HG03039 (cell line): ENCODE data around the gene AUH.
"Not testable (repeated sequence)": the region's sequence is repeated elsewhere in the genome, so short reads cannot be mapped to it uniquely, and the experiment has no call there.

Experiments
- ATAC-seq: cut with Tn5 transposase; IDR thresholded peaks from one replicate; pipeline ENCODE4 v1.9.1; 2021; ENCODE audit warnings: mild to moderate bottlenecking, moderate library complexity; ENCODE audit not compliant: unreplicated experiment

Gene AUH

GRCh38 chr9:91211919-91212318 is 149.8 kb downstream of the AUH start:
- ATAC-seq, result no peak

DNA sequence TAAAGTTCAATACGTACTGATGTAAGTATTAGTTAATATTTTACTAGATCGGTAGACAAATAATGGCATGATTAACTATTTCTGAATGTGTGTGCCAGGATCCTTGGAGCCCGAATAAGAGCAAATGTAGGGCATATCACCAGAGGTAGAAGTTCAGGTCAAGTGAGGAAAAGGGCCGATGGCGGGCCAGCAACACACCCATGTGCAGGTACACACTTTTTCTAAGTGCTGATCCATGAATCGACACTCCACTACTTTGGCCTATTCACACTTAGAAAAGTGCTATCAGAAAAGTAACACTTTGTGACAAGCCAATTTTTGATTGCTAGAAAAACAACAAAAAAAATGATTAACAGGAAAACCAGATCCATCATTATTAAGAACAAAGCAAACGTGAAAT is 150.3 kb downstream of the AUH start:
- no peak for ATAC-seq

- ATAC-seq, result no peak
Measured at GRCh38 chr9:91210318-91210717, 151.4 kb downstream of the AUH start.

DNA sequence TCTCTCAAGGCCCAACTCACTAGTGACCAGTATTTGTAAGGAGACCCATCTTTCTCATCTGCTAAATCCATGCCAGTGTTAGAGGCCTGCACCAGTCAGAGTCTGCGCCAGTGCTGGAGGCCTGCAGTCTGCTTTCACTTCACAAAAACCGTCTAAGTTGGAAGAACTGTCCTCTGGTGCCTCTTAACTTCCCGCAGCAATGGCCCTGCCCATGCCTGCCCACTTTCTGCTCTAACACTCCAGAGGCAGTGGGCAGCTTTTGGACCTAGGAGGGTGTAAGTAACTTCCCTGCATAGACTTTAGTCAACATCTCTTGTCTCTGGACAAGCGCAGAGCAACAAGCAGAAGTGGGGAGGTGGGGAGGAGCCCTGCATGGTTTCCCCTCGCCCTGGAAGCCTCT is 152.9 kb downstream of the AUH start:
- no peak for ATAC-seq

DNA sequence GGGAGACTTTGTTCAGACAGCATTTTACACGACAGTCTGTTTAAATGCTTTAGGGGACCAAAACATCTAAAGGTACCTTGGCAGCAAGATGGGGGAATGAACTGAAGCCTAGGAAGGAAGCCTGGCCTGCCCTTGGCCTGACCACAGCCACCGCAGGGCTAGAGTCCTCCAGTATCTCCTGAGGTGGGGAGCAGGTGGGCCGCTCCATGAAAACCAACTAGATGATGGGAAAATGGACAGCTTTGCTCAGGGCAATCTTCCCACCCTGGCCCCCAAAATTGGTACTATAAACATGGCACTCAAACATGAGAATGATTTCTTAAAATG is 153.3 kb downstream of the AUH start:
- ATAC-seq, result peak; percentile 28

- ATAC-seq, result peak; percentile 75
Measured at GRCh38 chr9:91207729-91208418, 153.8 kb downstream of the AUH start.

- no peak for ATAC-seq
Measured at GRCh38 chr9:91207397-91207728, 154.4 kb downstream of the AUH start.

- ATAC-seq, result no peak
Measured at GRCh38 chr9:91206806-91207205, 154.9 kb downstream of the AUH start.

DNA sequence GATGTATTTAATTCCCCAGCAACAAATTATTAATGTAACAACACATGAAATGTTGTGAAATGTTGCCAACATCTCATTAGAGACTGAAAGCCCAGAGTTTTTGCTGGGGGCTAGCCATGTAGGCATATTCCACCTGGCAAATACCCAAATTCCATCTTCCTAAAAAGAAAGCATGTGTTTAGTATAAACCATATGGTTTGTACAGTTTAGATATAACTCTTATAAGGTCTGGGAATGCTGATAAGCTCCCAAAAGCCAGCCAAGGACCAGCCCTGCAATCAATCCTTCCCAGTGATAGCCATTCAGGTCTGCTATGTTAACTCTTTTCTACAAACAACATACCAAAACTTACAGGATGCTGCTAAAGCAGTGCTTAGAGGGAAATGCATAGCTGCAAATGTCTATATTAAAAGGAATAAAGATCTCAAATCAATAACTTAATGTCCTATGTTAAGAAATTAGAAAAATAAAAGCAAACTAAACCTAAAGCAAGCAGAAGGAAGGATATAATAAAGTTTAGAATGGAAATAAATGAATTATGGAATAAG is 158.9 kb downstream of the AUH start:
- ATAC-seq, result no peak

- no peak for ATAC-seq
Measured at GRCh38 chr9:91200692-91201336, 160.9 kb downstream of the AUH start.

DNA sequence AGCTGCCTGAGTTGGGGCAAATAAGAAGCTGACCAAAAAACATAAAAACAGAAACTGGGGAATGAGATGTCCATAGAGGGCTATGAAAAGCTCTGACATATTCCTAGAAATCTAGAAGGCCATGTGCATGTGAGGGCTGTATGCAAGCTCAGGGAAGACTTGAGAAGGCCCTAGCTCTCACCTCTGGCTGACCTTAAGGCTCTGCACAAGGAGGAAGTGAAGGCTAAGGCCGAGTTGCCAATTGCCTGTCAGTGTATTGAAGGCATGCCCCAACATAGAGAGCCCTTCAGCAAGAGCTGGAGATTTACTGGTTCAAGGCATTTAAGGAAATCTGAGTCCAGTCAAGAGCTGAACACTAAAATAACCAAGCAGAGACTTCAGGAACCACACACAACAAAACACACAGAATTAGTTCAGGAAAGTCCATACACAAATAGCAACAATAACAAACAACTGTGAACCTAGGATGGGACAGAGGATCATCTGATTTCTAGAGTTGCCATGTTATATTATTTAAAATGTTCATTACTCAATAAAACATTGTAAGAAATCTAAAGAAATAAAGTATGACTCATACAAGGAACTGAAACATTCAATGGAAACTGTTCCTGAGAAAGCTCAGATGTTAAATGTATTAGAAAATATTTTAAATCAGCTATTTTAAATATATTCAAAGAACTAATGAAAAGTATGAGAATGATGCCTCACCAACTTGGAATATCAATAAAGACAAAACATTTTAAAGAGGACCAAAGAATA is 161.8 kb downstream of the AUH start:
- ATAC-seq, result no peak

GRCh38 chr9:91198881-91199280 is 162.8 kb downstream of the AUH start:
- ATAC-seq, result not testable (repeated sequence)

GRCh38 chr9:91198405-91198804 is 163.3 kb downstream of the AUH start:
- ATAC-seq, result no peak

DNA sequence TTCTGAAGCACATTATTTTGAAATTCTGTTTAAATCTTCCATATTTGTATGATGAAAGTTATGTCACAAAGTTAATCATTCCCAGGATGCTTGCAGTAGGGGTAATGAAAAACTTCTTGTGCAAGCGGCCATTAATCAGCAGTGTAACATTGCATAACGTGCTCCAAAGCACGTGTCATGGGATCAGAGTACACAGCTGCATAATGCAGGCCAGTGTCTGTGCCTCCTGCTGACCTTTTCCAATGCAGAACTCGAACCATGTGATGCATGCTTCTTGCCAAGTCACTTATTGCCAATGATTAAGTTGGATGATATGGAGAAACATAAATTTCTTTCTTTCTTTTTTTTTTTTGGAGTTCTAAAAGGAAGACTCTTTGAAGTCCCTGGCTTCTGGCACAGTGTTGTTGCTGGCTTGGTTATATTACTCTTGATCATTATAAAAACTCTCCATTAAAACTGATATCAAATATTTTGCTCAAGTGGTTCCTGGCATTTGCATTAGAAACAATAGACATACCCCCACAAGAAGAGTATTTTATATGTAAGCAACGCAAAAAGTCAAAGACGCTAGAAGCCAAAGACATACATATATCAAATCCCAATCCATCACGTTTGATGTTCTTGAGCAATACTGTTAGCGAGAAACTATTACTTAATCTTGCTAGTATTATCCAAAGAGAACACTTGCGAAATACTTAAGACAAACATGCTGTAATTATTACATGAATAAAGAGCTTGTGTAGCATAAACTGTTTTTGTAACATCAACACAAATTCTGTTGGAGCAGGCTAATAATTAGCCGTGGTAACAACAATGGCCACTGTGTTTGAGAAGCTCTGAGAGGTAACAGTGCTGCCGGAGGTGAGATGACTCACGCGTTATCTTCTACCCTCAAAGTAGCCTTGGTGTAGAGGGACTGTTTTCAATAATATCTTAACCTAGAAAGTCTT is 164.2 kb downstream of the AUH start:
- no peak for ATAC-seq

DNA sequence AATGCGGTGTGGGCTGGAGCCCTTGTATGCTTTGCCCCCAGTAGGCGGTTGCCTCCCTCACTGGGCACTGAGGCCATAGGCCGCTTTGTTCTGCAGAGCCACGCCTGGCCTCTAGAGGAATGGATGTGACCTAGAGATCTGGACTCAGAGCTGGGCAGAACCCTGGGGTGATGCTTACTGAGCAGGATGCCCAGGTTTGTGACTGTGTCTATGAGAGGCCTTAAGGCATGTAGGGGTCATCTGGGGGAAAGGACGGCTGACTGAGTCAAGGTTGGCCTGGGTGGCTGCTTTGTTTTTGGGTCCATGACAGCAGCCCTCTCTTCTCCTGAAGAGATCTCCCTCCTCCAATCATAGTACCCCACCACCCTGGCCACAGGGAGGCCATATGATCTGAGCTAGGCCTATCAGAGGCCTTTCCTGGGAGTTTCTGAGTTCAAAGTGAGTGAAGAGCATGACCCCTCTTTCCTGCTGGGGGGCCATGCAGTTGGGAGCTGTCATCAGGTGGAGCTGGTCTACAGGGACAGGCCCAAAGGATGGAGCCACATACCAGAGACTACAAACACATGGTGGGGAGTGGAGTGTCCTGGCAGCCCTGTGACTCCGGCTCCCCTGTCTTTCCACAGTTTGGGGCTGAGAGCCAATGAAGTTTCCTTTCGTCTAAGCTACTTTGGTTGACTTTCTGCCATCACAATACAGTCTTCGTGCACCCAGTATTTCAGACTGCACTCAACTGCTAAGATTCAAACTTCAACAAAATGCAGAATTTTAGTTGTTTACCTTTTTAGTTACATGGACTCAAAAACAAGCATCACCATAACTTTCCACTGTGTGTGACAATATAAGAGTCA is 165.4 kb downstream of the AUH start:
- ATAC-seq, result no peak

DNA sequence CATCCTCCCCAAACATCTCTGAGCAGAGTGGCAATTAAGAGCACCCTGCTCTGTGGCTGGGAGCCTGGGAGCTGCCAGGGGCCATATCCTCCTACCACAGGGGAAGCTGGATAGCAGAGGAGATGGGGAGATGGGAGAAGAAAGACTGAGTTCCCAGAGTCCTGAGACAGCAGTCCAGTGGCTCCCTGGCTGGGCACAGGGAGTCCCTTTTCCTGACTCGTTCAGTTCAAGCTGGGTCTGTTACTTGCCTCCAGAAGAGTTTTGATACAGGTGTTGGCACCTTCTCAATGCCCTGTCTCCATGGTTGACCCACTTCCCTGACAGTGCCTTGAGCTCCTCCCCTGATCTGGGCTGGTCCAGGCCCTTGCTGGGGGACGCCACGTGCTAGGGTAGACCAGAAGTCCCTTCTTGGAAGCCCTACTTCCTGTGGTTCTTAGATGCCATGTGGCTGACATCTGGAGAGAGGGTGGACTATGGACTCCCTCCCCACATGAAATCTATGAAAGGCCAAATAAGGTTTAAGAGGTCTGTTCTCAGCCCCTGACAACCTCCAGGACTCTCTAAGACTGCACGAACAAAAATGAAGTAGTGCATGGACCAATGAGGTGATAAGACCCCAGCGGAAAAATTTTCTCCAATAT is 166.2 kb downstream of the AUH start:
- no peak for ATAC-seq

DNA sequence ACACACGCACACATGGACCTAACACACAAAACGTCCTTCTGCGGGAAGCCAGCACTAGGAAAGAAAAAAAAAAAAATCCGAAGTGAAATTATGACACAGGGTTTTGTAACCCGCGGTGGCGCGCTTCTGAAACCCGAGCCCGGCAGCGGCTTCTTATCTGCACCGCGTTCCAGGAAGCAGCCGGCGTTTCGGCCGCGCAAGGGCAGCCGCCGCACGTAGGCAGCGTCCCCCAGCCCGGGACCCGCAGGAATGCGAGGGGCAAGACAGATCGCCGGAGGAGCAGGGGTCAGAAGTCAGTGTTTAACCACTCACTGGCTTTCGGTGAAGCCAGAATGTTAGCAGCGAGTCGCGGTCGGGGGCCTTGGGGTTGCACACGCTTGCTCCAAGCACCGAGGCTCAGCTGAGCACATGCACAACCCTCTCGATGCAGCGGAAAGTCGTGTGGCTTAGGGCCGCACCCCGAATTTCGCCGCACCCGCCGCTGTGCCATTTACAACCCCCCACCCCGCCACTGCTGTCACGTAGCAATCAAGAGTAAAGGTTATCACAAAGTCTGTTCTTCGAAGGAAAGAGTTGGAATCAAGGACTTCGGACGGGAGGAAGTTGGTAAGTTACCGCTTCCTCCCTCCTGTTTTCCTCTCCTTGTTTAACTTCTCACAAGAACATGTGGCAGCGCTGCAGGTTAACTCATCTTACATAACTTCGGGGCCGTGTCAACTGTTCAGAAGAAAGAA is 167.9 kb downstream of the AUH start:
- ATAC-seq, result no peak

DNA sequence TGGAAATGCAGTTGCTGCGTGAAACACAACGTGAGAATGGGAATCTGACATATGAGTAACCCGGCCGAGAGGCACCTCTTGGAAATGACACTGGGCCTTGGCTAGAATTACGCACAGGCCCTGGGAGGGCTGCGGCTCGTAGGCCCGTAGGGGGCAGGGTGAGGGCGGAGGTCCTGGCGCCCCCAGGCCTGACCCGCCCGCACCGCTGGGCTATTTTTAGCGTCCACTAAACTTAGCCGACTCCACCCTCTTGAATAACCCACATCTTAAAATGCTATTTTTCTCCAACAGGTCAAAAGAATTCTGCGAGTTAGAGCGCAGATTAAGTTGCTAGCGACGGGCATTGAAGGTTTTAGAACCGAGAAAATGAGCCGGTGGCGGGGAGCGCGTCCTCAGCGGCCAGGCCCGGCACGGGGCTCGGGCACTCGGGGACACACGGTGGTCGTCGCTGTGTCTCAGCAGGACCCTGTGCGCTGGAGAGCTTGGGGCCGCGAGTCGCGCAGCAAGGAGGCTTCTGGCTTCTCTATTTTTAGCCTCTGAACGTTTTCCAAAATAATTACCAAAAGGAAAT is 168.5 kb downstream of the AUH start:
- ATAC-seq, result no peak
